HepG2 (cell line): ENCODE results near the gene ABCD1. TPM values are rescaled to one million over a fixed set of nuclear protein-coding genes. Genes with fewer than 3 reads are reported as not detected.

ENCODE experiments used
- ATAC-seq: fragments of 200-7000 bp; cut with Tn5 transposase; 3 replicates; pipeline ENCODE4 v1.9.1; 2020; ENCODE audit warnings: mild to moderate bottlenecking, moderate library complexity
- BruUV-seq: library from RNA; stranded (reverse); fragments of 400-500 nt; replicated peaks from 2 replicates; lab custom pipeline; 2021; lab: Mats Ljungman, UMichigan
- CTCF ChIA-PET: fragments of 300-600 bp; formaldehyde crosslinking; extraction: SDS; loops from one replicate; lab custom pipeline; 2021; ENCODE audit warnings: low total read pairs, inconsistent platforms, low intra/inter-chr PET ratio; lab: Yijun Ruan, JAX
- POLR2A ChIA-PET: fragments of 350-600 bp; sonication (Branson Sonifier 250); formaldehyde crosslinking; loops from one replicate; lab custom pipeline; 2020; ENCODE audit warnings: antibody characterized with exemption, inconsistent platforms; lab: Yijun Ruan, JAX
- DNase-seq: peaks from one replicate; pipeline ENCODE4 v3.0.0-alpha.2; 2015; ENCODE audit warnings: low spot score
- FAIRE-seq: peaks from 3 replicates; lab custom pipeline; 2011; peaks lifted over from hg19 to GRCh38; lab: Jason Lieb, UNC
- H2AFZ ChIP-seq: one replicate; pipeline ENCODE4 v1.6.1; 2011; ENCODE audit warnings: low read length, inconsistent platforms
- H3K27ac ChIP-seq: fragments of 300-600 bp; 3 replicates; pipeline ENCODE4 v1.8.0; 2011; ENCODE audit warnings: mixed run types, mild to moderate bottlenecking, mixed read lengths, low read length, inconsistent platforms; ENCODE audit not compliant: insufficient read depth; ENCODE audit errors: extremely low read length
- H3K27me3 ChIP-seq, 2 experiments: fragments of 200-600 bp in 1 of 2; 2 replicates in 1 of 2; 3 replicates in 1 of 2; pipeline versions ENCODE4 v1.6.0 to v1.8.0; 2011; ENCODE audit warnings: low read length in 2 of 2, mild to moderate bottlenecking in 2 of 2, moderate library complexity in 2 of 2, inconsistent platforms in 1 of 2; ENCODE audit not compliant: insufficient read depth in 2 of 2, control insufficient read depth in 1 of 2
- H3K36me3 ChIP-seq, 2 experiments: fragments of 200-600 bp in 1 of 2; replicated peaks in 1 of 2; 2 replicates in 1 of 2; 3 replicates in 1 of 2; pipeline versions ENCODE4 v1.5.1 to v1.8.0; 2011; ENCODE audit warnings: low read length in 2 of 2, inconsistent platforms in 1 of 2; ENCODE audit not compliant: insufficient read depth in 2 of 2, control insufficient read depth in 1 of 2
- H3K4me1 ChIP-seq: 2 replicates; pipeline ENCODE4 v1.5.1; 2012; ENCODE audit warnings: low read length, inconsistent platforms; ENCODE audit not compliant: insufficient read depth
- H3K4me2 ChIP-seq: 2 replicates; pipeline ENCODE4 v1.6.0; 2011; ENCODE audit warnings: low read depth, low read length, inconsistent platforms
- H3K4me3 ChIP-seq, 3 experiments: fragments of 200-600 bp in 1 of 3; sonication (generic), shearing (Covaris generic) in 1 of 3; replicated peaks in 1 of 3; 2 replicates each; pipeline ENCODE4 v1.5.1; 2011 to 2016; ENCODE audit warnings: low read length in 3 of 3, inconsistent platforms in 2 of 3, low read depth in 2 of 3, mild to moderate bottlenecking in 2 of 3, control low read depth in 1 of 3, mixed read lengths in 1 of 3; ENCODE audit not compliant: insufficient read depth in 1 of 3
- H3K79me2 ChIP-seq: one replicate; pipeline ENCODE4 v1.6.1; 2011; ENCODE audit warnings: low read length, inconsistent platforms; ENCODE audit not compliant: insufficient read depth
- H3K9ac ChIP-seq: 2 replicates; pipeline ENCODE4 v1.6.0; 2011; ENCODE audit warnings: mild to moderate bottlenecking, low read depth, low read length, inconsistent platforms; ENCODE audit not compliant: insufficient read depth
- H3K9me3 ChIP-seq: 2 replicates; pipeline ENCODE4 v1.5.1; 2012; ENCODE audit warnings: mild to moderate bottlenecking, low read length
- H4K20me1 ChIP-seq: 2 replicates; pipeline ENCODE4 v1.6.0; 2011; ENCODE audit warnings: inconsistent platforms, mild to moderate bottlenecking, low read length, moderate library complexity; ENCODE audit not compliant: insufficient read depth
- AGO1 ChIP-seq: fragments of 200-400 bp; formaldehyde crosslinking; IDR thresholded peaks from 2 replicates; pipeline ENCODE4 v1.6.1; 2017; ENCODE audit warnings: mild to moderate bottlenecking, low read depth, low read length, moderate library complexity; ENCODE audit not compliant: poor library complexity, severe bottlenecking
- AGO2 ChIP-seq: fragments of 200-400 bp; formaldehyde crosslinking; optimal IDR thresholded peaks from 2 replicates; pipeline ENCODE3; 2017; ENCODE audit warnings: mild to moderate bottlenecking, low read depth, low read length, moderate library complexity
- HNRNPL ChIP-seq: fragments of 200-400 bp; formaldehyde crosslinking; IDR thresholded peaks from 2 replicates; pipeline ENCODE4 v1.6.1; 2017; ENCODE audit warnings: mild to moderate bottlenecking, low read depth, low read length
- HOXD1 ChIP-seq: sonication (generic); formaldehyde crosslinking; IDR thresholded peaks from 2 replicates; pipeline ENCODE4 v1.5.0; 2020; ENCODE audit warnings: missing genetic modification reagents
- RBFOX2 ChIP-seq: fragments of 200-400 bp; formaldehyde crosslinking; IDR thresholded peaks from 2 replicates; pipeline ENCODE4 v1.6.1; 2017; ENCODE audit warnings: low read depth, mild to moderate bottlenecking, low read length
- ZNF256 ChIP-seq: sonication (generic); formaldehyde crosslinking; conservative IDR thresholded peaks from 2 replicates; pipeline ENCODE4 v1.4.0; 2020; ENCODE audit warnings: missing genetic modification reagents
- ZNF576 ChIP-seq: sonication (generic); formaldehyde crosslinking; IDR thresholded peaks from 2 replicates; pipeline ENCODE4 v1.4.0; 2020; ENCODE audit warnings: mild to moderate bottlenecking, missing genetic modification reagents
- WGBS: methylation state at CpG from one replicate; pipeline ENCODE4 v1.1.6; 2017; ENCODE audit warnings: low lambda C conversion rate; 5-methylcytosine and 5-hydroxymethylcytosine counted together
- in situ Hi-C: cut with HindIII; loops from 2 replicates; pipeline ENCODE4 v1.10.0; 2017; ENCODE audit warnings: low pct_unique_long_range_greater_than_20kb; ENCODE audit not compliant: extremely low pct_ligation_motif_present
- intact Hi-C: fragments of 100-400 bp; cut with micrococcal nuclease; formaldehyde crosslinking; loops from one replicate; pipeline ENCODE4 v1.10.0; 2022; ENCODE audit not compliant: unreplicated experiment
- polyA plus RNA-seq, 8 experiments: library from polyadenylated mRNA; depleted of rRNA in 3 of 8; stranded (reverse) in 7 of 8; unstranded in 1 of 8; fragments of >200 nt; fragmentation: Illumina TruSeq in 4 of 8; extraction: Trizol in 4 of 8; gene quantifications; 2 replicates each; pipeline versions ENCODE4 v1.2.1 to v1.2.3, GENCODE V29; 2011 to 2016; ENCODE audit warnings: low read depth in 4 of 8, missing spikeins in 1 of 8, mixed read lengths in 1 of 8; ENCODE audit not compliant: insufficient read depth in 1 of 8
- total RNA-seq, 5 experiments: library from RNA; depleted of rRNA; stranded (reverse); fragments of >200 nt; fragmentation: Illumina TruSeq; extraction: Trizol; gene quantifications; 2 replicates each; pipeline ENCODE4 v1.2.3, GENCODE V29; 2016; ENCODE audit warnings: low read depth in 1 of 5
- TF ChIP-seq, protein P1 (sequence below): sonication (generic); formaldehyde crosslinking; IDR thresholded peaks from 2 replicates; pipeline ENCODE4 v1.5.1; 2020; ENCODE audit warnings: missing genetic modification reagents, mild to moderate bottlenecking, borderline replicate concordance
- TF ChIP-seq, protein P2 (sequence below): sonication (generic); formaldehyde crosslinking; IDR thresholded peaks from 2 replicates; pipeline ENCODE4 v1.4.0; 2020; ENCODE audit warnings: missing genetic modification reagents

Gene ABCD1
- total and polyA plus RNA-seq, 2 of the 13 experiments (the other 11 are each of a cell fraction or from before 2014, with no cell fraction given), result 11.4 to 15.9 TPM

DNA sequence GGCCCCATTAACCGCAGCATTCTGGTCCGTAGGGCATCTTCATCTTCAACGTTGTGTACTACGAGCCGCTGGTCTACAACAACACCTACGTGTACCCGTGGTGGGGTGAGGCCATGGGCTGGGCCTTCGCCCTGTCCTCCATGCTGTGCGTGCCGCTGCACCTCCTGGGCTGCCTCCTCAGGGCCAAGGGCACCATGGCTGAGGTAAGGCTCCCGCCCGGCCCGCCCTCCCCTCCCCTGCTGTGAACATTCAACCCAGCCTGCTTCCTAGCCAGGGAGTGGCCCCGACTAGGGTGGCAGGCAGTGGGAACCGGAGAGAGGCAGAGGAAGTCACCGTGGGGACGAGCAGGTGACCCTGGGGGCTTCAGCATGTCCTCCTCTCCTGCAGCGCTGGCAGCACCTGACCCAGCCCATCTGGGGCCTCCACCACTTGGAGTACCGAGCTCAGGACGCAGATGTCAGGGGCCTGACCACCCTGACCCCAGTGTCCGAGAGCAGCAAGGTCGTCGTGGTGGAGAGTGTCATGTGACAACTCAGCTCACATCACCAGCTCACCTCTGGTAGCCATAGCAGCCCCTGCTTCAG, 29.9 kb upstream of the ABCD1 start:
- ChIA-PET CTCF (no interaction called here), POLR2A (interaction anchor here (0.7 kb wide), 1 partner anchor 8 kb away, joined by 3 read pairs; no protein-coding TSS in a partner anchor)
- BruUV-seq, result no TSS peak
- peaks cover 34% of the 10 kb centered on the region for H3K4me1 ChIP-seq
- H4K20me1 ChIP-seq, result peaks cover 21% of the 10 kb centered on the region
- in situ Hi-C loops, result no loop called here
- intact Hi-C loops, result no loop called here
- no peak overlapping the region for H2AFZ ChIP-seq
- no peak overlapping the region for H3K27ac ChIP-seq
- H3K79me2 ChIP-seq, result peaks cover 6% of the 10 kb centered on the region
- no peak overlapping the region for H3K9ac ChIP-seq
- DNase-seq (no peak), FAIRE-seq (no peak)
- TF ChIP-seq, protein P1, sequence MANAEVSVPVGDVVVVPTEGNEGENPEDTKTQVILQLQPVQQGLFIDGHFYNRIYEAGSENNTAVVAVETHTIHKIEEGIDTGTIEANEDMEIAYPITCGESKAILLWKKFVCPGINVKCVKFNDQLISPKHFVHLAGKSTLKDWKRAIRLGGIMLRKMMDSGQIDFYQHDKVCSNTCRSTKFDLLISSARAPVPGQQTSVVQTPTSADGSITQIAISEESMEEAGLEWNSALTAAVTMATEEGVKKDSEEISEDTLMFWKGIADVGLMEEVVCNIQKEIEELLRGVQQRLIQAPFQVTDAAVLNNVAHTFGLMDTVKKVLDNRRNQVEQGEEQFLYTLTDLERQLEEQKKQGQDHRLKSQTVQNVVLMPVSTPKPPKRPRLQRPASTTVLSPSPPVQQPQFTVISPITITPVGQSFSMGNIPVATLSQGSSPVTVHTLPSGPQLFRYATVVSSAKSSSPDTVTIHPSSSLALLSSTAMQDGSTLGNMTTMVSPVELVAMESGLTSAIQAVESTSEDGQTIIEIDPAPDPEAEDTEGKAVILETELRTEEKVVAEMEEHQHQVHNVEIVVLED (CRISPR knock-in tag), result no peak
- TF ChIP-seq RBFOX2, result peak; percentile 52; the same call in 1 of the 2 replicates
- TF ChIP-seq, all 625 proteins: peak for 1
- H3K4me2 ChIP-seq, result no peak overlapping the region
- H3K4me3 ChIP-seq, result no peak overlapping the region
- WGBS, result no CpG with 5 or more reads among the region's 23 CpGs
- peaks cover 0 to 3% of the 10 kb centered on the region in 2 experiments; a peak in 2 of 5 replicates for H3K36me3 ChIP-seq
- no peak for ATAC-seq
- H3K27me3 ChIP-seq, result no peaks in the 10 kb centered on the region
- no peaks in the 10 kb centered on the region for H3K9me3 ChIP-seq

- H3K4me2 ChIP-seq, result no peak overlapping the region
- H3K27me3 ChIP-seq, result no peaks in the 10 kb centered on the region
- intact Hi-C loops, result no loop called here
- peak; percentile 75 for TF ChIP-seq RBFOX2
- peak; percentile 28 for TF ChIP-seq AGO1
- peak; percentile 65 for TF ChIP-seq AGO2
- TF ChIP-seq, protein P2, sequence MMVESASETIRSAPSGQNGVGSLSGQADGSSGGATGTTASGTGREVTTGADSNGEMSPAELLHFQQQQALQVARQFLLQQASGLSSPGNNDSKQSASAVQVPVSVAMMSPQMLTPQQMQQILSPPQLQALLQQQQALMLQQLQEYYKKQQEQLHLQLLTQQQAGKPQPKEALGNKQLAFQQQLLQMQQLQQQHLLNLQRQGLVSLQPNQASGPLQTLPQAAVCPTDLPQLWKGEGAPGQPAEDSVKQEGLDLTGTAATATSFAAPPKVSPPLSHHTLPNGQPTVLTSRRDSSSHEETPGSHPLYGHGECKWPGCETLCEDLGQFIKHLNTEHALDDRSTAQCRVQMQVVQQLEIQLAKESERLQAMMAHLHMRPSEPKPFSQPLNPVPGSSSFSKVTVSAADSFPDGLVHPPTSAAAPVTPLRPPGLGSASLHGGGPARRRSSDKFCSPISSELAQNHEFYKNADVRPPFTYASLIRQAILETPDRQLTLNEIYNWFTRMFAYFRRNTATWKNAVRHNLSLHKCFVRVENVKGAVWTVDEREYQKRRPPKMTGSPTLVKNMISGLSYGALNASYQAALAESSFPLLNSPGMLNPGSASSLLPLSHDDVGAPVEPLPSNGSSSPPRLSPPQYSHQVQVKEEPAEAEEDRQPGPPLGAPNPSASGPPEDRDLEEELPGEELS (CRISPR knock-in tag), result no peak
- 0 out of 2 replicates have a peak, but pooled peaks have one; percentile 2 for TF ChIP-seq HNRNPL
- TF ChIP-seq ZNF256 (CRISPR knock-in tag), result no peak
- no peak for TF ChIP-seq HOXD1 (CRISPR knock-in tag)
- TF ChIP-seq ZNF576 (CRISPR knock-in tag), result no peak
- ATAC-seq (no peak), FAIRE-seq (no peak), DNase-seq (no peak)
- WGBS, result 100% methylated on average over 2 of the region's 15 CpGs
- peaks cover 0 to 3% of the 10 kb centered on the region in 2 experiments; a peak in 2 of 5 replicates for H3K36me3 ChIP-seq
- no peaks in the 10 kb centered on the region for H3K9me3 ChIP-seq
- no peak overlapping the region for H3K27ac ChIP-seq
- H3K79me2 ChIP-seq, result no peaks in the 10 kb centered on the region
- ChIA-PET CTCF (no interaction called here), POLR2A (interaction anchor here (1.3 kb wide), 1 partner anchor 13 kb away, joined by 4 read pairs; no protein-coding TSS in a partner anchor)
- peaks cover 13% of the 10 kb centered on the region; the same call in 1 of the 2 replicates for H4K20me1 ChIP-seq
- in situ Hi-C loops, result no loop called here
- H3K4me1 ChIP-seq, result peaks cover 25% of the 10 kb centered on the region
- no peak overlapping the region for H3K9ac ChIP-seq
- TSS peak; percentile 40 for BruUV-seq
- no peak overlapping the region for H2AFZ ChIP-seq
- H3K4me3 ChIP-seq, result no peak overlapping the region
Observed at GRCh38 chrX:153696100-153696499, 28.6 kb upstream of the ABCD1 start.
